ENCODE results near the gene FARS2.

GRCh38 chr6:5557506-5557905 is 296.2 kb downstream of the FARS2 start:
- TF ChIP-seq, protein P1, sequence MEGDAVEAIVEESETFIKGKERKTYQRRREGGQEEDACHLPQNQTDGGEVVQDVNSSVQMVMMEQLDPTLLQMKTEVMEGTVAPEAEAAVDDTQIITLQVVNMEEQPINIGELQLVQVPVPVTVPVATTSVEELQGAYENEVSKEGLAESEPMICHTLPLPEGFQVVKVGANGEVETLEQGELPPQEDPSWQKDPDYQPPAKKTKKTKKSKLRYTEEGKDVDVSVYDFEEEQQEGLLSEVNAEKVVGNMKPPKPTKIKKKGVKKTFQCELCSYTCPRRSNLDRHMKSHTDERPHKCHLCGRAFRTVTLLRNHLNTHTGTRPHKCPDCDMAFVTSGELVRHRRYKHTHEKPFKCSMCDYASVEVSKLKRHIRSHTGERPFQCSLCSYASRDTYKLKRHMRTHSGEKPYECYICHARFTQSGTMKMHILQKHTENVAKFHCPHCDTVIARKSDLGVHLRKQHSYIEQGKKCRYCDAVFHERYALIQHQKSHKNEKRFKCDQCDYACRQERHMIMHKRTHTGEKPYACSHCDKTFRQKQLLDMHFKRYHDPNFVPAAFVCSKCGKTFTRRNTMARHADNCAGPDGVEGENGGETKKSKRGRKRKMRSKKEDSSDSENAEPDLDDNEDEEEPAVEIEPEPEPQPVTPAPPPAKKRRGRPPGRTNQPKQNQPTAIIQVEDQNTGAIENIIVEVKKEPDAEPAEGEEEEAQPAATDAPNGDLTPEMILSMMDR (optimal IDR thresholded peaks at IDR 0.05 in 1 of 3, IDR thresholded peaks at IDR 0.05 in 1 of 3, conservative IDR thresholded peaks at IDR 0.05 in 1 of 3; ENCODE audit: extremely low read depth in 1 of 3, insufficient read depth in 2 of 3, low read length in 3 of 3) = no peak
- TF ChIP-seq EZH2 (IDR thresholded peaks at IDR 0.05; ENCODE audit: low read length) = no peak
